Measurements from ENCODE around the gene PTOV1.

PTOV1 gene

GRCh38 chr19:49896863-49897621 is 46.1 kb downstream of the PTOV1 start, which contains the start of gene IL4I1:
Gene IL4I1, minus strand, starts transcription at chr19:49896887. Its CDS starts 727 bp downstream, at chr19:49896160.
- peak; percentile 94 for DNase-seq (ENCODE audit: low read depth)
- H3K4me3 ChIP-seq (ENCODE audit: low read depth, low read length), result peak within 1 kb of the TSS; percentile 83

GRCh38 chr19:49904136-49904535 is 53.2 kb downstream of the PTOV1 start:
- TF ChIP-seq CTCF (IDR thresholded peaks at IDR 0.05; ENCODE audit: insufficient read depth, low read depth, low read length, missing control alignments), result no peak
- no peak for DNase-seq (ENCODE audit: low read depth)
- H3K4me3 ChIP-seq (ENCODE audit: low read depth, low read length), result no peak overlapping the region; the same call in 1 of the 2 replicates

More at GRCh38 chr19:49896863-49897621, 46.1 kb downstream of the PTOV1 start, which contains the start of gene IL4I1:
- no peak for TF ChIP-seq CTCF (IDR thresholded peaks at IDR 0.05; ENCODE audit: insufficient read depth, low read depth, low read length, missing control alignments)

- peak overlapping the region; percentile 20; the same call in 1 of the 2 replicates for H3K4me3 ChIP-seq (ENCODE audit: low read depth, low read length)
- DNase-seq (ENCODE audit: low read depth), result peak; percentile 81
- no peak for TF ChIP-seq CTCF (IDR thresholded peaks at IDR 0.05; ENCODE audit: insufficient read depth, low read depth, low read length, missing control alignments)
Measured at GRCh38 chr19:49906879-49907564, 56.1 kb downstream of the PTOV1 start.

GRCh38 chr19:49907745-49908446 is 56.9 kb downstream of the PTOV1 start:
- DNase-seq (ENCODE audit: low read depth), result peak; percentile 85
- H3K4me3 ChIP-seq (ENCODE audit: low read depth, low read length), result no peak overlapping the region
- no peak for TF ChIP-seq CTCF (IDR thresholded peaks at IDR 0.05; ENCODE audit: insufficient read depth, low read depth, low read length, missing control alignments)

GRCh38 chr19:49908480-49909420 is 57.8 kb downstream of the PTOV1 start:
- no peak overlapping the region for H3K4me3 ChIP-seq (ENCODE audit: low read depth, low read length)
- no peak for DNase-seq (ENCODE audit: low read depth)
- no peak for TF ChIP-seq CTCF (IDR thresholded peaks at IDR 0.05; ENCODE audit: insufficient read depth, low read depth, low read length, missing control alignments)

- H3K4me3 ChIP-seq (ENCODE audit: low read depth, low read length), result no peak overlapping the region
- DNase-seq (ENCODE audit: low read depth), result no peak
- TF ChIP-seq CTCF (IDR thresholded peaks at IDR 0.05; ENCODE audit: insufficient read depth, low read depth, low read length, missing control alignments), result no peak
Measured at GRCh38 chr19:49910179-49910578, 59.2 kb downstream of the PTOV1 start.

Data from GM12865 (cell line).